B cell (primary cell): ENCODE results near the gene PSPC1.

Experiments used
- CTCF ChIP-seq: fragments of 200-600 bp; IDR thresholded peaks from one replicate; pipeline ENCODE4 v1.8.0; 2022; ENCODE audit warnings: antibody characterized with exemption, mild to moderate bottlenecking
- EZH2 ChIP-seq: IDR thresholded peaks from 2 replicates; pipeline ENCODE4 v1.6.1; 2012; ENCODE audit warnings: borderline replicate concordance, low read depth, mild to moderate bottlenecking, moderate library complexity, low read length; ENCODE audit not compliant: insufficient read depth, poor library complexity, severe bottlenecking

GRCh38 chr13:19685034-19685433 lies 97.7 kb downstream of the PSPC1 start:
- TF ChIP-seq CTCF (no peak), EZH2 (no peak)
